Liver (tissue), 3 donors: ENCODE data around the gene RIMBP3B.
"Not testable (repeated sequence)": the region's sequence is repeated elsewhere in the genome, so short reads cannot be mapped to it uniquely, and the experiment has no call there.

Experiments
- EGR1 ChIP-seq, 2 donors: IDR thresholded peaks; 2 replicates each; pipeline ENCODE4 v1.6.1; 2016 to 2018; ENCODE audit warnings: antibody characterized with exemption in 2 of 2, low read depth in 2 of 2
- FOXA1 ChIP-seq: IDR thresholded peaks from 2 replicates; pipeline ENCODE4 v1.6.1; 2016; ENCODE audit warnings: antibody characterized with exemption
- GABPA ChIP-seq, 2 donors: IDR thresholded peaks in 1 of 2; conservative IDR thresholded peaks in 1 of 2; 2 replicates each; pipeline ENCODE4 v1.6.1; 2016; ENCODE audit warnings: antibody characterized with exemption in 2 of 2, mild to moderate bottlenecking in 1 of 2, moderate library complexity in 1 of 2
- HNF4A ChIP-seq, 2 donors: conservative IDR thresholded peaks; 2 replicates each; pipeline ENCODE4 v1.6.1; 2016; ENCODE audit warnings: antibody characterized with exemption in 2 of 2, mild to moderate bottlenecking in 2 of 2
- JUND ChIP-seq, 2 donors: IDR thresholded peaks; 2 replicates each; pipeline ENCODE4 v1.6.1; 2016; ENCODE audit warnings: antibody characterized with exemption in 2 of 2
- NR2F2 ChIP-seq: IDR thresholded peaks from 2 replicates; pipeline ENCODE4 v1.6.1; 2016; ENCODE audit warnings: antibody characterized with exemption
- SP1 ChIP-seq: IDR thresholded peaks from 2 replicates; pipeline ENCODE4 v1.6.1; 2018; ENCODE audit warnings: antibody characterized with exemption, mild to moderate bottlenecking
- TAF1 ChIP-seq: conservative IDR thresholded peaks from 2 replicates; pipeline ENCODE4 v1.6.1; 2016; ENCODE audit warnings: antibody characterized with exemption, mild to moderate bottlenecking
- YY1 ChIP-seq: IDR thresholded peaks from 2 replicates; pipeline ENCODE4 v1.6.1; 2016; ENCODE audit warnings: antibody characterized with exemption, mild to moderate bottlenecking
- TF ChIP-seq, protein P1 (sequence below): fragments of 150-350 bp; IDR thresholded peaks from 2 replicates; pipeline ENCODE4 v1.5.1; 2017; ENCODE audit warnings: improper control_type of control experiment, low read depth, low read length; ENCODE audit not compliant: missing input control
- TF ChIP-seq, protein P2 (sequence below): IDR thresholded peaks from 2 replicates; pipeline ENCODE4 v1.6.1; 2016; ENCODE audit warnings: antibody characterized with exemption
- TF ChIP-seq, protein P3 (sequence below): IDR thresholded peaks from 2 replicates; pipeline ENCODE4 v1.6.1; 2016; ENCODE audit warnings: antibody characterized with exemption
- donor health status: healthy.
- donor health status: healthy.

DNA sequence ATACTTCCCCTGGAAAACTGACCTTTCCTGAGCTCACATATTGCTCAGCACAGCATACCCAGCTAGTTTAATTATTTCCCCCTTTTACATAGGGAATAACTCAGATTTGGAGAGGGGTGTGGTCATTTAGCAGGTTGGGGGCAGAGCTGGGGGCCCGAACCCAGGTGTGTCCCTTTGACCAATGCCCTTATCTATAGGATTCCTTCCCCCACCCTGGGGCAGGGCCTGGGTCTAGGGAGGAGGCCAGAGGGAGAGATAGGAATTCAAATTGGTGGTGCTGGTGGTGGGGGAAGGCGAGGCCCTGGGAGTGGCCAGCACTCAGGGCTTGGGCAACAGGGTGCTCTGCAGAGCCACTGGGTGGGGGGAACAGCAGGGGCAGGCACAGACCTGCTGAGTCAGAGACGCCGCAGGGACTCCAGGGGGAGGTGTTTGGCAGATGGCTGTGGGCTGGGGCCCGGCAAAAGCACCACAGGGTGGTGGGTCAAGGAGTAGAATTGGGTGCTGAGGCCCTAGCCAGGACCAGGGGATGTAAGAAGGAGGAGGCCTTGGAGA lies 19.3 kb downstream of the RIMBP3B start:
- TF ChIP-seq, protein P1, sequence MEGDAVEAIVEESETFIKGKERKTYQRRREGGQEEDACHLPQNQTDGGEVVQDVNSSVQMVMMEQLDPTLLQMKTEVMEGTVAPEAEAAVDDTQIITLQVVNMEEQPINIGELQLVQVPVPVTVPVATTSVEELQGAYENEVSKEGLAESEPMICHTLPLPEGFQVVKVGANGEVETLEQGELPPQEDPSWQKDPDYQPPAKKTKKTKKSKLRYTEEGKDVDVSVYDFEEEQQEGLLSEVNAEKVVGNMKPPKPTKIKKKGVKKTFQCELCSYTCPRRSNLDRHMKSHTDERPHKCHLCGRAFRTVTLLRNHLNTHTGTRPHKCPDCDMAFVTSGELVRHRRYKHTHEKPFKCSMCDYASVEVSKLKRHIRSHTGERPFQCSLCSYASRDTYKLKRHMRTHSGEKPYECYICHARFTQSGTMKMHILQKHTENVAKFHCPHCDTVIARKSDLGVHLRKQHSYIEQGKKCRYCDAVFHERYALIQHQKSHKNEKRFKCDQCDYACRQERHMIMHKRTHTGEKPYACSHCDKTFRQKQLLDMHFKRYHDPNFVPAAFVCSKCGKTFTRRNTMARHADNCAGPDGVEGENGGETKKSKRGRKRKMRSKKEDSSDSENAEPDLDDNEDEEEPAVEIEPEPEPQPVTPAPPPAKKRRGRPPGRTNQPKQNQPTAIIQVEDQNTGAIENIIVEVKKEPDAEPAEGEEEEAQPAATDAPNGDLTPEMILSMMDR = not testable (repeated sequence)
- not testable (repeated sequence) for TF ChIP-seq YY1; TAF1; SP1; FOXA1; JUND (IDR thresholded peaks at IDR 0.05); HNF4A (conservative IDR thresholded peaks at IDR 0.05); EGR1 (IDR thresholded peaks at IDR 0.05; ENCODE audit: low read depth in 2 of 2); NR2F2; GABPA (IDR thresholded peaks at IDR 0.05 in 1 of 2, conservative IDR thresholded peaks at IDR 0.05 in 1 of 2)
- TF ChIP-seq, protein P2, sequence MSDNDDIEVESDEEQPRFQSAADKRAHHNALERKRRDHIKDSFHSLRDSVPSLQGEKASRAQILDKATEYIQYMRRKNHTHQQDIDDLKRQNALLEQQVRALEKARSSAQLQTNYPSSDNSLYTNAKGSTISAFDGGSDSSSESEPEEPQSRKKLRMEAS = not testable (repeated sequence)
- TF ChIP-seq, protein P3, sequence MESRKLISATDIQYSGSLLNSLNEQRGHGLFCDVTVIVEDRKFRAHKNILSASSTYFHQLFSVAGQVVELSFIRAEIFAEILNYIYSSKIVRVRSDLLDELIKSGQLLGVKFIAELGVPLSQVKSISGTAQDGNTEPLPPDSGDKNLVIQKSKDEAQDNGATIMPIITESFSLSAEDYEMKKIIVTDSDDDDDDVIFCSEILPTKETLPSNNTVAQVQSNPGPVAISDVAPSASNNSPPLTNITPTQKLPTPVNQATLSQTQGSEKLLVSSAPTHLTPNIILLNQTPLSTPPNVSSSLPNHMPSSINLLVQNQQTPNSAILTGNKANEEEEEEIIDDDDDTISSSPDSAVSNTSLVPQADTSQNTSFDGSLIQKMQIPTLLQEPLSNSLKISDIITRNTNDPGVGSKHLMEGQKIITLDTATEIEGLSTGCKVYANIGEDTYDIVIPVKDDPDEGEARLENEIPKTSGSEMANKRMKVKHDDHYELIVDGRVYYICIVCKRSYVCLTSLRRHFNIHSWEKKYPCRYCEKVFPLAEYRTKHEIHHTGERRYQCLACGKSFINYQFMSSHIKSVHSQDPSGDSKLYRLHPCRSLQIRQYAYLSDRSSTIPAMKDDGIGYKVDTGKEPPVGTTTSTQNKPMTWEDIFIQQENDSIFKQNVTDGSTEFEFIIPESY = not testable (repeated sequence)
